GM13977 (cell line): ENCODE results near the gene FYB1.

Experiments
- DNase-seq: peaks from one replicate; pipeline ENCODE4 v3.0.0; 2012; ENCODE audit warnings: low spot score
- CTCF ChIP-seq: IDR thresholded peaks from 2 replicates; pipeline ENCODE4 v1.5.1; 2012; ENCODE audit warnings: mild to moderate bottlenecking, control low read depth; ENCODE audit not compliant: insufficient read depth; ENCODE audit errors: extremely low read depth, missing control alignments
- in situ Hi-C: fragments of 300-500 bp; cut with MboI; formaldehyde crosslinking; loops from one replicate; pipeline ENCODE4 v1.12.0; 2022; ENCODE audit warnings: low sequenced_read_pairs, low pct_unique_long_range_greater_than_20kb, mixed read lengths, inconsistent platforms; ENCODE audit not compliant: unreplicated experiment

FYB1 gene

GRCh38 chr5:39178861-39179260 lies 40.5 kb downstream of the FYB1 start:
- DNase-seq: no peak
- no peak for TF ChIP-seq CTCF
- in situ Hi-C loops: no loop called here

GRCh38 chr5:39178171-39178570 lies 41.2 kb downstream of the FYB1 start:
- TF ChIP-seq CTCF: no peak
- no peak for DNase-seq
- in situ Hi-C loops: no loop called here

- in situ Hi-C loops: no loop called here
- no peak for TF ChIP-seq CTCF
- peak; percentile 12 for DNase-seq
Measured at GRCh38 chr5:39177631-39177964, 41.8 kb downstream of the FYB1 start.

- no peak for DNase-seq
- in situ Hi-C loops: no loop called here
- TF ChIP-seq CTCF: no peak
Measured at GRCh38 chr5:39176759-39177630, 42.4 kb downstream of the FYB1 start.

GRCh38 chr5:39175273-39175955 lies 43.9 kb downstream of the FYB1 start:
- DNase-seq: no peak
- TF ChIP-seq CTCF: no peak
- in situ Hi-C loops: no loop called here

GRCh38 chr5:39173069-39173468 lies 46.3 kb downstream of the FYB1 start:
- in situ Hi-C loops: no loop called here
- no peak for TF ChIP-seq CTCF
- no peak for DNase-seq
